ENCODE results near the gene HMGXB3. TPM values are rescaled to one million over a fixed set of nuclear protein-coding genes. Genes with fewer than 3 reads are reported as not detected.
A peak's percentile ranks its signal among the peaks of the same experiment; 100 is the strongest.

HMGXB3 gene
- total and polyA plus RNA-seq, 8 donors: 27.5 to 53.3 (median 41.7) TPM

DNA sequence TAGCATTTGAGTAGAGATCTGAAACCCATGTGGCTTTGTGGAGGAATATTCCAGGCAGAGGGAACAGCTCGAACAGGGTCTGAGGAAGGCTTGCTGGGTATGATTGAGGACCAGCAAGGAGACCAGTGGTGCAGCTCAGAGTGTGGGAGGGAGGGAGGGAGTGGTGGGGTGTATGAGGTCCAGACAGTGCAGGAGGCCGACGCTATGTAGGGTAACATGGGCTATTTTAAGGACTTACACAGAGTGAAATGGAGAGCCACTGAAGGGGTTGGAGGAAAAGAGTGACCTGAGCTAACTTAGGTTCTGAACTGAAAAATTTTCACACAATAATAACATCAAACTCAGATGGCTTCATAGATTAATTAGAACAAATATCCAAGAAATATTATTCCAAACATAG is 41.9 kb downstream of the HMGXB3 start:
- H3K9me3 ChIP-seq: no peaks in the 10 kb centered on the region
- peaks cover 15% of the 10 kb centered on the region in 2 donors for H3K4me1 ChIP-seq
- H3K36me3 ChIP-seq: peaks cover 0 to 98% of the 10 kb centered on the region in 2 donors
- no peak overlapping the region for H3K4me3 ChIP-seq
- TF ChIP-seq, protein P1, sequence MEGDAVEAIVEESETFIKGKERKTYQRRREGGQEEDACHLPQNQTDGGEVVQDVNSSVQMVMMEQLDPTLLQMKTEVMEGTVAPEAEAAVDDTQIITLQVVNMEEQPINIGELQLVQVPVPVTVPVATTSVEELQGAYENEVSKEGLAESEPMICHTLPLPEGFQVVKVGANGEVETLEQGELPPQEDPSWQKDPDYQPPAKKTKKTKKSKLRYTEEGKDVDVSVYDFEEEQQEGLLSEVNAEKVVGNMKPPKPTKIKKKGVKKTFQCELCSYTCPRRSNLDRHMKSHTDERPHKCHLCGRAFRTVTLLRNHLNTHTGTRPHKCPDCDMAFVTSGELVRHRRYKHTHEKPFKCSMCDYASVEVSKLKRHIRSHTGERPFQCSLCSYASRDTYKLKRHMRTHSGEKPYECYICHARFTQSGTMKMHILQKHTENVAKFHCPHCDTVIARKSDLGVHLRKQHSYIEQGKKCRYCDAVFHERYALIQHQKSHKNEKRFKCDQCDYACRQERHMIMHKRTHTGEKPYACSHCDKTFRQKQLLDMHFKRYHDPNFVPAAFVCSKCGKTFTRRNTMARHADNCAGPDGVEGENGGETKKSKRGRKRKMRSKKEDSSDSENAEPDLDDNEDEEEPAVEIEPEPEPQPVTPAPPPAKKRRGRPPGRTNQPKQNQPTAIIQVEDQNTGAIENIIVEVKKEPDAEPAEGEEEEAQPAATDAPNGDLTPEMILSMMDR (IDR thresholded peaks at IDR 0.05): no peak
- intact Hi-C loops (cut with DNase I): no loop called here
- no peak for DNase-seq
- no peaks in the 10 kb centered on the region for H3K27me3 ChIP-seq
- no peak for ATAC-seq
- H3K27ac ChIP-seq: no peak overlapping the region

DNA sequence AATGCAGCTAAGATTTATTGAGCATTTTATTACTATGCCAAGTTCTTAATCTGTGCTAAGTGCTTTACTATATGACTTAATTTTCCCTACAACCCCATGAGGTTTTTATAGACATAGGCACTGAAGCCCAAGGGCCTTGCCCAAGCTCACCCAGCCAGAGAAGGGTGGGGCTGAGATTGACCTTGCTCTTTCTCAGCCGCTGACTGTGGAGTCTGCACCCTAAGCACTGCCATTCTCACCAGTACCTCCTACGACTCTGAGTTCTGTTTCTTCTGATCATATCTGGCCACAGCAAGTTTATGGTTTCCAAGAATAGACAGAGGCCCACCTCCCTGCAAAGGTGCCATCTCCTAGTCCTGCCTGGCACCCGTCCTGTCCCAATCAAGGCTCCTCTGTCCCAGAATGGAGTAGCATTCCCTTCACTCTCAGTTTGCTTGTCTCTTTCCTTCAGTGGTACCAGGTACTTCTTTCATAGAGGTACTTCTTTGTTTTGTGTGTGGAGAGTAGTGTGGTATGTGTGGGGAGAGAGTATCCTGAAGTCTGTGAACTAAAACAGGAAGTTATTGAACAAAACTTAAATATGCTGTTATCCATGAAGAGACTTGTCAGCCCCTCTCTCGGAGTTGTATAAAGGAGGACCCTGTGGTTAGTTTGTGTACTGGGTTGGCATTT is 43.3 kb downstream of the HMGXB3 start:
- H3K36me3 ChIP-seq: peaks cover 0 to 98% of the 10 kb centered on the region in 2 donors
- TF ChIP-seq, protein P1 (IDR thresholded peaks at IDR 0.05): no peak
- no peaks in the 10 kb centered on the region for H3K27me3 ChIP-seq
- peaks cover 15% of the 10 kb centered on the region in 2 donors for H3K4me1 ChIP-seq
- H3K27ac ChIP-seq: peak overlapping the region in 1 of 2 donors; percentile 18
- DNase-seq (no peak), ATAC-seq (peak; percentile 29)
- H3K4me3 ChIP-seq: no peak overlapping the region
- intact Hi-C loops (cut with DNase I): no loop called here
- no peaks in the 10 kb centered on the region for H3K9me3 ChIP-seq

DNA sequence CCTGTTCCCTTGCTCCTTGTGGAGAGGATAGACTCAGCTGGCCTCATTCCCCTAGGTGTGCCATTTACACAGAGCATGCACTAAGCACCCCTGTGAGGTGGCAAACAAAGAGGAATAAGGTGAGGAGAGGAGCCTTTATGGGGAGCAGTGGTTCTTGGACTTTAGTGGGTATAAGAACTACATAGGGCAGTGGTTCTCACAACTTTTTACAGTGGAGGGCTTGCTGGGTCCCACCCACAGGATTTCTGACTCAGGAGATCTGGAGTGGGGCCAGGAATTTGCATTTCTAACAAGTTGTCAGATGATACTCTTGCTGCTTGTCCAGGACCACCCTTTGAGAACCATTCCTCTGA is 43.8 kb downstream of the HMGXB3 start:
- Histone ChIP-seq H3K27me3 (no peaks in the 10 kb centered on the region), H3K9me3 (no peaks in the 10 kb centered on the region), H3K4me3 (no peak overlapping the region), H3K4me1 (peaks cover 15% of the 10 kb centered on the region in 2 donors), H3K27ac (peak overlapping the region in 1 of 2 donors; percentile 18), H3K36me3 (peaks cover 0 to 100% of the 10 kb centered on the region in 2 donors)
- DNase-seq (no peak), ATAC-seq (peak; percentile 9)
- TF ChIP-seq, protein P1 (IDR thresholded peaks at IDR 0.05): no peak
- intact Hi-C loops (cut with DNase I): no loop called here

DNA sequence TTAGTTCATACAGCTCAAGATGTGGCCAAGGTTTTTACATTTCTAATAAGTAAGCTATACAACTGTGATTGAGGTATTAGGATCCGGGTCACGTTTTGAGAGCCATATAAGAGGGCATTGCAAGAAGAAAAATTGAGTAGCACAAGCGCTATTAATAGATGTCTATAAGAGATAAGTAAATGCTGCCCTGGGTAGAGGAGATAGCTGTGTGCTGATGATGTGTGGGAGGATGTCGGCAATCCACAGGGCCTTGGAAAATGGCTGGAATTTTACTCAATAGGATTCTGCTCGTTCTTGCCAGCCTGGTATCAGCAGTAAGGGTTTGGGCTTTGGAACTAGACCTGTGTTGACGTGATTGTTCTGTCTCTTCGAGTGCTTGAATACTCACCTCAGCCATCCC is 44.2 kb downstream of the HMGXB3 start:
- intact Hi-C loops (cut with DNase I): no loop called here
- H3K4me1 ChIP-seq: peaks cover 15% of the 10 kb centered on the region in 2 donors
- ATAC-seq (no peak), DNase-seq (no peak)
- TF ChIP-seq, protein P1 (IDR thresholded peaks at IDR 0.05): no peak
- H3K27ac ChIP-seq: no peak overlapping the region
- H3K27me3 ChIP-seq: no peaks in the 10 kb centered on the region
- no peaks in the 10 kb centered on the region for H3K9me3 ChIP-seq
- H3K4me3 ChIP-seq: no peak overlapping the region
- H3K36me3 ChIP-seq: peaks cover 0 to 100% of the 10 kb centered on the region in 2 donors

DNA sequence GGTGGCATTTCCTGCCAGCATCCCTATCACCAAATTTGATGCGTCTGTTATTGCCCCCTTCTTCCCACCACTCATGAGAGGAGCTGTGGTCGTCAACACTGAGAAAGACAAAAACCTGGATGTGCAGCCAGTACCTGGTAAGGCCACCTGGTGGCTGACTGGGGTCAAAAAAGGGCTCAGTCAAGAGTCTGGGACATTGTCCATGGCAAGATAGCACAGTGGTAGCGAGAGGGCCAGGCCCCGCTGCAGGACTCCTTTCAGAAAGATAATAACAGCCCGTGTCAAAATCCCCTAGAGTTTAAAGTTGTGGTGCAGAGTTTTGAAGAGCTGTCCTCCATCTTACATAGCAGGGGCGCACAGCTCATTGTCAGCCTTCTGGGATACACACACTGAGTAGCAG is 45.0 kb downstream of the HMGXB3 start:
- Histone ChIP-seq H3K27me3 (no peaks in the 10 kb centered on the region), H3K27ac (no peak overlapping the region), H3K4me3 (no peak overlapping the region), H3K4me1 (peaks cover 15% of the 10 kb centered on the region in 2 donors), H3K36me3 (peaks cover 0 to 100% of the 10 kb centered on the region in 2 donors), H3K9me3 (no peaks in the 10 kb centered on the region)
- intact Hi-C loops (cut with DNase I): no loop called here
- DNase-seq: no peak
- ATAC-seq: no peak
- TF ChIP-seq, protein P1 (IDR thresholded peaks at IDR 0.05): no peak
